Mammary epithelial cell (primary cell): Measurements from ENCODE around the gene PIEZO2.

Experiments
- EZH2 ChIP-seq: IDR thresholded peaks from 2 replicates; pipeline ENCODE4 v1.6.1; 2012; ENCODE audit warnings: low read length, inconsistent platforms, borderline replicate concordance
- TF ChIP-seq, protein P1 (sequence below), 2 donors: IDR thresholded peaks in 1 of 2; conservative IDR thresholded peaks in 1 of 2; 2 replicates each; pipeline ENCODE4 v1.5.1; 2011 to 2012; ENCODE audit warnings: inconsistent platforms in 2 of 2, low read length in 2 of 2, mild to moderate bottlenecking in 2 of 2, control low read depth in 1 of 2, low read depth in 1 of 2; ENCODE audit not compliant: insufficient read depth in 1 of 2; ENCODE audit errors: extremely low read depth in 1 of 2

DNA sequence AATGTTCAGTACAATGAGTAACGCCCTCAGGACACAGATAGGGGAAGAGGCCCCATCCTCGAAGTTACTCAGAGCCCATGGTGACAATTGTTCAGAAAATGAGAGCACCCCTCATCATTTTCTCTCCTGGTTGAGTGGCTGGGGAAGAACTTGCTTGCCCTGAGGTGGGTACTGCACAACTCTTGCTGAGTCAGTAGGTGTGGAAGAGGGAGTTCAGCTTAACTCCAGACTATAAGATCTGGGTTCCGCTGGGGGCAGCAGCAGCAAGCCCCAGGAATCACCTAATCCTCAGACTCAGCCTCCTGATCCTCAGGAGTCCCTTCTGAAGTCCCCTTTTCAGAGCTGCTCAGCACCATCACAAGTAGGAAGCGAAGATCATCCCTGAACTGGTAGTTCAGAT is 123.7 kb downstream of the PIEZO2 start:
- TF ChIP-seq, protein P1, sequence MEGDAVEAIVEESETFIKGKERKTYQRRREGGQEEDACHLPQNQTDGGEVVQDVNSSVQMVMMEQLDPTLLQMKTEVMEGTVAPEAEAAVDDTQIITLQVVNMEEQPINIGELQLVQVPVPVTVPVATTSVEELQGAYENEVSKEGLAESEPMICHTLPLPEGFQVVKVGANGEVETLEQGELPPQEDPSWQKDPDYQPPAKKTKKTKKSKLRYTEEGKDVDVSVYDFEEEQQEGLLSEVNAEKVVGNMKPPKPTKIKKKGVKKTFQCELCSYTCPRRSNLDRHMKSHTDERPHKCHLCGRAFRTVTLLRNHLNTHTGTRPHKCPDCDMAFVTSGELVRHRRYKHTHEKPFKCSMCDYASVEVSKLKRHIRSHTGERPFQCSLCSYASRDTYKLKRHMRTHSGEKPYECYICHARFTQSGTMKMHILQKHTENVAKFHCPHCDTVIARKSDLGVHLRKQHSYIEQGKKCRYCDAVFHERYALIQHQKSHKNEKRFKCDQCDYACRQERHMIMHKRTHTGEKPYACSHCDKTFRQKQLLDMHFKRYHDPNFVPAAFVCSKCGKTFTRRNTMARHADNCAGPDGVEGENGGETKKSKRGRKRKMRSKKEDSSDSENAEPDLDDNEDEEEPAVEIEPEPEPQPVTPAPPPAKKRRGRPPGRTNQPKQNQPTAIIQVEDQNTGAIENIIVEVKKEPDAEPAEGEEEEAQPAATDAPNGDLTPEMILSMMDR (conservative IDR thresholded peaks at IDR 0.05 in 1 of 2, IDR thresholded peaks at IDR 0.05 in 1 of 2; ENCODE audit: extremely low read depth in 1 of 2, insufficient read depth in 1 of 2, low read depth in 1 of 2, low read length in 2 of 2) = no peak
- no peak for TF ChIP-seq EZH2
